DND-41 (cell line): Measurements from ENCODE around the gene UBL7.

Source experiments
- ATAC-seq: fragments of 200-7000 bp; cut with Tn5 transposase; 3 replicates; pipeline ENCODE4 v1.9.1; 2021; ENCODE audit warnings: low read depth; ENCODE audit not compliant: insufficient read depth
- DNase-seq: peaks from one replicate; pipeline ENCODE4 v3.0.0-alpha.2; 2020
- H2AFZ ChIP-seq: 2 replicates; pipeline ENCODE4 v1.6.0; 2012; ENCODE audit warnings: low read depth, low read length
- H3K27ac ChIP-seq: 2 replicates; pipeline ENCODE4 v1.5.1; 2012; ENCODE audit warnings: low read length, inconsistent platforms
- H3K27me3 ChIP-seq: fragments of 200-600 bp; sonication (generic); 2 replicates; pipeline ENCODE4 v1.6.0; 2012; ENCODE audit warnings: low read length, mild to moderate bottlenecking, inconsistent platforms; ENCODE audit not compliant: insufficient read depth, poor library complexity
- H3K36me3 ChIP-seq: 2 replicates; pipeline ENCODE4 v1.5.1; 2012; ENCODE audit warnings: low read length, inconsistent platforms; ENCODE audit not compliant: insufficient read depth
- H3K4me1 ChIP-seq: 2 replicates; pipeline ENCODE4 v1.5.1; 2012; ENCODE audit warnings: mild to moderate bottlenecking, low read length; ENCODE audit not compliant: insufficient read depth
- H3K4me2 ChIP-seq: 2 replicates; pipeline ENCODE4 v1.6.0; 2012; ENCODE audit warnings: mild to moderate bottlenecking, moderate library complexity, low read length, inconsistent platforms; ENCODE audit not compliant: insufficient read depth
- H3K4me3 ChIP-seq, 2 experiments: fragments of 200-600 bp in 1 of 2; shearing (Covaris generic) in 1 of 2; 2 replicates each; pipeline ENCODE4 v1.5.1; 2012 to 2016; ENCODE audit warnings: inconsistent platforms in 2 of 2, low read length in 2 of 2, mild to moderate bottlenecking in 2 of 2, low read depth in 1 of 2, moderate library complexity in 1 of 2
- H3K79me2 ChIP-seq: 2 replicates; pipeline ENCODE4 v1.6.0; 2012; ENCODE audit warnings: low read length, inconsistent platforms; ENCODE audit not compliant: insufficient read depth
- H3K9ac ChIP-seq: 2 replicates; pipeline ENCODE4 v1.6.0; 2012; ENCODE audit warnings: low read depth, mild to moderate bottlenecking, inconsistent platforms, low read length, moderate library complexity
- H3K9me3 ChIP-seq: 2 replicates; pipeline ENCODE4 v1.5.1; 2012; ENCODE audit warnings: low read length, moderate library complexity, mild to moderate bottlenecking, inconsistent platforms; ENCODE audit not compliant: insufficient read depth, severe bottlenecking
- H4K20me1 ChIP-seq: 2 replicates; pipeline ENCODE4 v1.6.0; 2012; ENCODE audit warnings: low read length; ENCODE audit not compliant: insufficient read depth
- CTCF ChIP-seq: IDR thresholded peaks from 2 replicates; pipeline ENCODE4 v1.5.1; 2012; ENCODE audit warnings: borderline replicate concordance, low read length, moderate library complexity, mild to moderate bottlenecking; ENCODE audit not compliant: poor library complexity, severe bottlenecking; ENCODE audit errors: extremely low read depth
- EZH2 ChIP-seq: IDR thresholded peaks from 3 replicates; pipeline ENCODE4 v1.6.1; 2012; ENCODE audit warnings: borderline replicate concordance, low read depth, mild to moderate bottlenecking, moderate library complexity, low read length, inconsistent platforms; ENCODE audit not compliant: severe bottlenecking

The UBL7 gene

GRCh38 chr15:74451322-74451721, 9.6 kb downstream of the UBL7 start:
- no peak overlapping the region for H3K4me3 ChIP-seq

GRCh38 chr15:74449643-74450205, 11.2 kb downstream of the UBL7 start:
- DNase-seq = no peak
- H3K27me3 ChIP-seq = no peaks in the 10 kb centered on the region
- TF ChIP-seq CTCF (no peak), EZH2 (no peak)
- no peaks in the 10 kb centered on the region for H4K20me1 ChIP-seq
- H3K4me3 ChIP-seq = no peak overlapping the region
- H3K9ac ChIP-seq = no peak overlapping the region
- no peak overlapping the region for H3K4me2 ChIP-seq
- no peak overlapping the region for H2AFZ ChIP-seq
- H3K36me3 ChIP-seq = peaks cover 82% of the 10 kb centered on the region
- peaks cover 6% of the 10 kb centered on the region for H3K4me1 ChIP-seq
- no peak overlapping the region for H3K27ac ChIP-seq
- no peak for ATAC-seq
- H3K9me3 ChIP-seq = no peaks in the 10 kb centered on the region
- H3K79me2 ChIP-seq = no peaks in the 10 kb centered on the region

More at GRCh38 chr15:74451322-74451721, 9.6 kb downstream of the UBL7 start:
- TF ChIP-seq CTCF = no peak
- no peak for TF ChIP-seq EZH2
- Histone ChIP-seq H3K36me3 (peaks cover 78% of the 10 kb centered on the region), H3K27me3 (no peaks in the 10 kb centered on the region), H3K27ac (no peak overlapping the region), H3K9ac (no peak overlapping the region), H3K9me3 (no peaks in the 10 kb centered on the region), H3K4me1 (peaks cover 6% of the 10 kb centered on the region), H3K79me2 (no peaks in the 10 kb centered on the region), H2AFZ (no peak overlapping the region), H3K4me2 (no peak overlapping the region), H4K20me1 (no peaks in the 10 kb centered on the region)
- ATAC-seq (no peak), DNase-seq (no peak)

GRCh38 chr15:74449095-74449494, 11.9 kb downstream of the UBL7 start:
- ATAC-seq = no peak
- Histone ChIP-seq H3K79me2 (no peaks in the 10 kb centered on the region), H3K27ac (no peak overlapping the region), H3K36me3 (peaks cover 79% of the 10 kb centered on the region), H3K4me3 (no peak overlapping the region), H2AFZ (no peak overlapping the region), H3K4me2 (no peak overlapping the region), H3K9me3 (no peaks in the 10 kb centered on the region), H3K9ac (no peak overlapping the region), H3K27me3 (no peaks in the 10 kb centered on the region), H4K20me1 (no peaks in the 10 kb centered on the region), H3K4me1 (peaks cover 5% of the 10 kb centered on the region)
- no peak for DNase-seq
- TF ChIP-seq CTCF (no peak), EZH2 (no peak)
